Endothelial cell of umbilical vein (primary cell): Measurements from ENCODE around the gene SPARC.

ENCODE experiments used
- EZH2 ChIP-seq: IDR thresholded peaks from 2 replicates; pipeline ENCODE4 v1.6.1; 2012; ENCODE audit warnings: borderline replicate concordance, low read depth, mild to moderate bottlenecking, moderate library complexity, low read length, inconsistent platforms; ENCODE audit not compliant: severe bottlenecking
- JUN ChIP-seq: IDR thresholded peaks from 2 replicates; pipeline ENCODE4 v1.6.1; 2011; ENCODE audit warnings: borderline replicate concordance, low read depth; ENCODE audit not compliant: insufficient read length, insufficient read depth
- MYC ChIP-seq: IDR thresholded peaks from one replicate; pipeline ENCODE4 v1.6.1; 2011; ENCODE audit warnings: mild to moderate bottlenecking, low read depth, low read length
- POLR2A ChIP-seq: IDR thresholded peaks from 2 replicates; pipeline ENCODE4 v1.6.1; 2012; ENCODE audit warnings: low read depth, mild to moderate bottlenecking, control low read depth, low read length
- POLR2AphosphoS5 ChIP-seq: IDR thresholded peaks from 2 replicates; pipeline ENCODE4 v1.6.1; 2012; ENCODE audit warnings: low read depth, mild to moderate bottlenecking, control low read depth, low read length, moderate library complexity; ENCODE audit not compliant: insufficient read depth
- TF ChIP-seq, protein P1 (sequence below), 2 donors: IDR thresholded peaks; 1 replicate in 1 of 2; 2 replicates in 1 of 2; pipeline ENCODE4 v1.5.1; 2011; ENCODE audit warnings: low read length in 2 of 2, mild to moderate bottlenecking in 2 of 2, moderate library complexity in 2 of 2, control low read depth in 1 of 2, inconsistent platforms in 1 of 2, low read depth in 1 of 2; ENCODE audit not compliant: insufficient read depth in 1 of 2; ENCODE audit errors: extremely low read depth in 1 of 2

DNA sequence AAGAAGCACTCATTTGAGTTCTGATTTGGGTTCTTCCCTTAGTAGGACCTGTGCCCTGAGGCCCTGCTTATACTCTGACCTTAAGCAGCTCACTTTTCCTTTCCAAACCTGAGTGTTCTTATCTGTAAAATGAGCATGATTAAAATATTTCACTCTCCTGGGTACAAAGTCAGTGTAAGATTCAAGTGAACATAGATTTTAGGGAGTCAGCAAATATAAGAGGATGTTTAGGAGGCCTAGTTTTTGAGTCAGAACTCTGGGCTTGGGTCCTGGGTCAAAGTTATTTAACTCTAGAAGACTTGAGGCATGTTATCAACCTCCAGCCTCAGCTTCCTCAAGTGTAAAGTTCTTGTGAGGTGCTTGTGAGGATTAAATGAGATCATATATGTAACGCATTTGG, 8.7 kb upstream of the SPARC start:
- TF ChIP-seq, protein P1, sequence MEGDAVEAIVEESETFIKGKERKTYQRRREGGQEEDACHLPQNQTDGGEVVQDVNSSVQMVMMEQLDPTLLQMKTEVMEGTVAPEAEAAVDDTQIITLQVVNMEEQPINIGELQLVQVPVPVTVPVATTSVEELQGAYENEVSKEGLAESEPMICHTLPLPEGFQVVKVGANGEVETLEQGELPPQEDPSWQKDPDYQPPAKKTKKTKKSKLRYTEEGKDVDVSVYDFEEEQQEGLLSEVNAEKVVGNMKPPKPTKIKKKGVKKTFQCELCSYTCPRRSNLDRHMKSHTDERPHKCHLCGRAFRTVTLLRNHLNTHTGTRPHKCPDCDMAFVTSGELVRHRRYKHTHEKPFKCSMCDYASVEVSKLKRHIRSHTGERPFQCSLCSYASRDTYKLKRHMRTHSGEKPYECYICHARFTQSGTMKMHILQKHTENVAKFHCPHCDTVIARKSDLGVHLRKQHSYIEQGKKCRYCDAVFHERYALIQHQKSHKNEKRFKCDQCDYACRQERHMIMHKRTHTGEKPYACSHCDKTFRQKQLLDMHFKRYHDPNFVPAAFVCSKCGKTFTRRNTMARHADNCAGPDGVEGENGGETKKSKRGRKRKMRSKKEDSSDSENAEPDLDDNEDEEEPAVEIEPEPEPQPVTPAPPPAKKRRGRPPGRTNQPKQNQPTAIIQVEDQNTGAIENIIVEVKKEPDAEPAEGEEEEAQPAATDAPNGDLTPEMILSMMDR (IDR thresholded peaks at IDR 0.05; ENCODE audit: extremely low read depth in 1 of 2, insufficient read depth in 1 of 2, low read depth in 1 of 2, low read length in 2 of 2) = no peak
- TF ChIP-seq POLR2A (no peak), JUN (no peak), MYC (no peak), EZH2 (no peak), POLR2AphosphoS5 (no peak)
